ENCODE measurements around the gene SLC7A6.

The SLC7A6 gene

DNA sequence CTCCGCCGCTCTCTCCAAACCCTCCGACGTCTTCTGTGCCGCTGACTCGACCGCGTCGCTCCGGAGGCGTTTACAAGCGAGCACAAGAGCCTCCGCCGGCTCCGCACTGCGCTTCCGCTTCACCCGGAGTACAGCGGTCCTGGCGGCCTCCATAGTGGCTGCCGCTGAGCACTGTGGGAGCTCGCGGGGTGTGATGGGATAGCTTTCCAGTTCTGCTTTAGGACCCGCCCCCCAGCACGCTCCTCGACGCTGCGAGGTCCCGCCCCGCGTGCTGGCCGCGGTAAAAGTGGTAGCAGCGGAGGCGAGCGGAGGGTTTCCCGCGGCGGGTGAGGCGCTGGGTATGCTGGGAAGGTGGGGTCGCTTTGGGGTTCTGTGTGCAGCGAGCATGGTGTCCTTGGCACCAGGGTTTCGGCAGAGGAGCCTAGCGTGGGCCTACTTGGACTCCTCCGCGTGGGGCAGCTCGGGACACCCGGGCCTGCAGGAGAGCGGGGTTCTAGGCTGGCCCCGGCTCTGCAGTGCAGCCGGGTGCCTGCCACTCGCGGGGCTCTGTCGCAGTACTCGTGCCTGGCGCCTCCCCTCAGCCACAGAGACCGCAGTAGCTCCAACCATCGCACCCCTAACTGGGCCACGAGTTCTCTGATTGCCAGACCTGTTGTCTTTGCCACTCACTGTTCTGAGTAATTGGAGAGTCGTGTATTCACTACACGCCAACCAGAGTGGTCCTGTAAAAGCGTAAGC, 46.6 kb downstream of the SLC7A6 start, which contains the start of the genes PRMT7 and SLC7A6OS:
TSS of gene PRMT7 (plus strand) at position 246 of the 738 bp plus-strand sequence. CDS start 4,961 bp downstream, outside the sequence.
TSS of gene SLC7A6OS (minus strand) at position 173 of the 738 bp plus-strand sequence. CDS start at position 153, 20 bp downstream.
- DNase-seq, result peak; percentile 69

DNA sequence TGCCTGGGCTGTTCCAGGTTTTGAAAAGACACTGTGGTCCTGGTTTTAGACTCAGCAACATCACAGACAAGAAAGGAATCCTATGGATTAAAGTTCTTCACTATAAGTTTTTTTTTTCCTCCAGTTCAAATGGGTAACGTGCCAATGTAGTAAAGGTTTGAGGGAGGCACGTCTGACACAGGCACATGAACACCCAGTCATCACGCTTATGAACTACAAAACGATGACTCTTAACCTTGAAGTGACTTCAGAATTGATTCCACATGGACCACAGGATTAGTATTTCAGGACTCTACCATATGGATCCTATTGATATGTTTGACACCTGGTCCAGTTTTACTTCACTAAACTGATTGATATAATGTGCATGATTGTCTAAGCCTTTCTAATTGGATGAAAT, 48.8 kb downstream of the SLC7A6 start:
- DNase-seq, result no peak

DNA sequence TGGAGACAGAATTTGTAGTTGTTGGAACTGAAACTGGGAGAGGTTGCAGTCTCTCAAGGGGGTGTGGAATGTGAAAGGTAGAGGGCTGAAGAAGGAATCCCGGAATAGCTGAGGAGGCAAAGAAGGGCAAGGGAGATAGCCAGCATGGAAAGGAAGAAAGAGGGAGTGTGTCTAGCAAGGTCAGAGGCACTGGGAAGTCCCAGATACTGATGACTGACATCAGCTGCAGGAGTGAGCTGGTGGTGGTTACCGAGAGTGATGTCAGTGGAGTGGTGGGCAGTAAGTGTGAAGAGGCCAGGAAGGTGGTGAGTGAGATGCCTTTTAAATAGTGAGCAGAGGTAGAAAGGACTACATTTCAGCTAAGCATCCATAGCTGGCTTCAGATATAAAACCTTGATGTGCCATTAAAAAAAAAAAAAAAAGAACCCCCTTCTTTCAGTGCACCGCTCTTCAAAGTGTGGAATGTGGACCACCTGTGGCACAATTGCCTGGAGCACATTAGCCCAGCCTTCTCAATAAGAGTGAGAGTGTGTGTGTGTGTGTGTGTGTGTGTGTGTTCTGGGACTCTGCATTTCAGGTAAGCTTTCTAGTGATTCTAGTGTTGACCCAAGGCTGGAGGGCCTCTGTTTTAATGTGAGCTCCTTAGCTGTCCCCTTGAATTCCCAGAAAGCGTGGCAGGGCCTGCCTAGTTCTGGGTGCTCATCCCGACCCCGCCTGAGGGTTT, 55.0 kb downstream of the SLC7A6 start:
- DNase-seq, result no peak

DNA sequence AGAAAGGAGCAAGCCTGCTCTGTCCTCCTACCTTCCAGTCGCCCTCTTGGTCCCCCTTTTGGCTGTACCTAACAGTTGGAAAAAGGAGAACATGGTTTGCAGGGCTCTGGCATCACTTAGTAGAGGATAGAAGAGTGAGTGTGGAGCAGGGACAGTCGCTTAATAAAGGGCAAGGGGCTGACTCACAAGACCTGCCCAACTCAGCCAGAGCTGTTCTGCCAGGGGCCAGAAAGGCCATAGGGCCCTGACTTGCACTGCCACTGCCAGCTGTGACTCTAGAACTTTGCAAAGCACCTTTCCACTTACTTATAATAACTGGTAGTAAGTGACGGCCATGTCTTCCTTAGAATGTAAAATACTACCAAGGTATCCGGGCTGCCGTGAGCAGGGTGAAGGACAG, 60.0 kb downstream of the SLC7A6 start:
- no peak for DNase-seq

DNA sequence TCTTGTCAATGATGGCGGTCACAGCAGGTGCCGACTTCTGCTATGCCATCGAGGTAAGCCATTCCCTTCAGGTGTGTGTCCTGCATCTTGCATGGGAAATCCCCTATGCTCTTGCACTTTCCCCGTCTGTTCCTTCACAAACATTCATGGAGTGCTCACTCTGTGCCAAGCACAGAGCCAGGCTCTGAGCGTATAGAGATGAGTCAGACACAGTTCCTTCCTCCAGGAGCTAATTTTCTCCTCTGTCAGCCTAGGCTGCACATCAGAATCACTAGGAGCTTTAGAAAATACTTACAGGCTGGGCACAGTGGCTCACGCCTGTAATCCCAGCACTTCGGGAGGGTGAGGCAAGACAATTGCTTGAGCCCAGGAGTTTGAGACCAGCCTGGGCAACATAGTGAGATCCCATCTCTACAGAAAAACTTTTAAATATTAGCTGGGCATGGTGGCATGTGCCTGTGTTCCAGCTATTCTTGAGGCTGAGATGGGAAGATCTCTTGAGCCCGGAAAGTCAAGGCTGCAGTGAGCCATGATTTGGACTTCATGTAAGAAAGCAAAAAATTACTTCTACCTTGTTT, 60.5 kb downstream of the SLC7A6 start:
- no peak for DNase-seq

DNA sequence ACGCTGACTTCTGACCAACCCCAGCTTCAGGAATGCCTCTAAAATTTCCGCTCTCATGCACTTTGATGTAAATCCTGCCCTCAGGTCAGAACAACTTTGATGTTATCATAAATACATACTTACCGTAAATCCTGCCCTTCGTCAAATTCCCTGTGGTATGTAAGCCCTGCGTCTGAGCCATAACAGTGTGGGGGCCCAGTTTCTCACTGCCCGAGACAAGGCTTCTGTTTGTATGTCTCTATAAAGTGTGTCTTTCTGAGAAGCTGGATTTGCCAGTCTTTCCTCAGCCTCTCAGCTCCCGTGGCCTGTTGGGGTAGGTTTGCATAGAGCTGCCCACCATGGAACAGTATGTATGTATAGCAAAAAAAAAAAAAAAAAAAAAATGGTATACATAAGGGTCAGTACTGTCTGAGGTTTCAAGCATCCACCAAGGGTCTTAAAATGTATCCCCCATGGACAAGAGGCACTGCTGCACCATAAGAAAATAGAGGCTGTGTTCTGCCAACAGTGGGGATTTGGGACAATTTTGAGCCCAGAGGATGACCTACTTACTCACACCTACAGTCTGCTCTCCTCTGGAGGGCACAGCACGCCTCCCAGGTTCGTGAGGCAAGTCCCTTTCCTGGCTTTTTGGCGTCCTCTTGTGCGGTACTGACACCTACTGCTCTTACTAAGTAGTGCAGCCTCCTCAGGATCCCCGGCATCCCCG, 64.0 kb downstream of the SLC7A6 start:
- DNase-seq, result peak; percentile 33

DNA sequence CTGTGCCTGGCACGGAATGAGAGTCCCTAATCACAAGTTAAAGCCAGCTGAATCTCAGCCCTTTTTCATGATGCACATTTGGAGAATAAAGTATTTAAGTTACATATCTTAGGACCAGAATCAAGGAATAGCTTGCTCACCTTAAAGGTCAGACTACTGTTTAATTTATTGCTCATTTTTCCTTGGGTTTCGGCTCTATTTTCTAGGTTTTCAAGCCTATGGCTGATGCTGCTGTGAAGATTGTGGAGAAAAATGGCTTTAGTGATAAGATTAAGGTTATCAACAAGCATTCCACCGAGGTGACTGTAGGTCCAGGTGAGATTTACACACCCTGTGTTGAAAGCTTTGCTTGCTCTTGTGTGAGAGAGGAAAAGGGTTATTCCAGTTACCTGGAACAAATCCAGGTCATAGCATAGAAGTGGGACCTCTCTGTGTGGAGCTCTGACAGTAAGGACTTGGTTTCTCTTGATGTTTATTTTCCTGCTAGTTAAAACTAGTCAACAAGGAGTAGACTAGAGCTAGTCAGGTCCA, 64.6 kb downstream of the SLC7A6 start:
- no peak for DNase-seq

DNA sequence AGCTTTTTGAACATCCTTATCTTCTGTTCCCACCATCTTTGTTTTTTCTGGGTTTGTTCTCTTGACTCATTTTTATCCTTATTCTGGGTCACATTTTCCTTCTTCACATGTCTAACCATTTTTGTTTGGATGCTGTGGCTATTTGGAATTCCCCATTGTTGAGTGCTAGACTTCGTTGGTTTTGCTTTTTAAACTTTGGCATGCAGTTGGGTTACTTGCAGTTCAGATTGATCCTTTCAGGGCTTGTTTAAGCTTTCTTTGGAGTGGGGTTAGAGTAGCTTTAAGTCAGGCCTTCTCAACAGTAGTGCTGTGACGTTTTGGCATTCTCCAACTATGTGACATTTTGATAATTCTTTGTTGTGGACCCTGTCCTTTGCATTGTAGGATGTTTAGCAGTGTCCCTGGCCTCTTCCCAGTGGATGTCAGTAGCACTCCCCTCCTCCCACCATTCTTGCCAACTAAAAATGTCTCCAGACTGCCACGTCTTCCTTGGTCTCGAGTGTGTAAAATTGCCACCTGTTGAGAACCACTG, 67.6 kb downstream of the SLC7A6 start:
- DNase-seq, result no peak

DNA sequence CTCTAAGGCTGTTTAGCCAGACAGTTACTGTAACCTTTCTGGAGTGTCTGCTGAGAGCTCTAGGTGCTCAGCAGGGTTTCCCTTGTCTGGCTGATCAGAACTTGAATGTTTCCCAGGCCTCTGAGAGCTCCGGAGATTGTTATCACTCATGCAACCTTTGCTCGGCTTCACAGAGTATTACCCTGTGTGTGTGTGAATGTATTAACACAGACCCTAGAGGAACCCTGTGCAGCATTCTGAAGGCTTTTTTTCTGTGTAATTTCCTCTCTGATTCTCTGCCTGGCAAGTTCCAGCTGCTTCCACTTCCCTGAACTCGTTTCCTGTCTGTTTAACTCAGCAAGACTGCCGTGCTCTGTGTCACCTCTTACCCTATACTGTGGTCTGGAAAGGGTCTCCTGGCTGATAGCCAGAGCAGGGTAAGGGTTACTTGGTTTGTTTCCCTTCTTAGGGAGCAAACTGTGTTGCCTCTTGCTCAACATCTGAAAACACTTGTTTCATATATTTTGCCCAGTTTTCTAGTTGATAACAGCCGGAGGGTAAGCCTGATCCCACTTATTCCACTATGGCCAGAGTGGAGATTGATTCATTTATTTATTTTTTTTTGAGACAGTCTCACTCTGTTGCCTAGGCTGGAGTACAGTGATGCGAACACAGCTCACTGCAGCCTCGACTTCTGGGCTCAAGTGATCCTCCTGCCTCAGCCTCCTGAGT, 68.2 kb downstream of the SLC7A6 start:
- DNase-seq, result no peak

DNA sequence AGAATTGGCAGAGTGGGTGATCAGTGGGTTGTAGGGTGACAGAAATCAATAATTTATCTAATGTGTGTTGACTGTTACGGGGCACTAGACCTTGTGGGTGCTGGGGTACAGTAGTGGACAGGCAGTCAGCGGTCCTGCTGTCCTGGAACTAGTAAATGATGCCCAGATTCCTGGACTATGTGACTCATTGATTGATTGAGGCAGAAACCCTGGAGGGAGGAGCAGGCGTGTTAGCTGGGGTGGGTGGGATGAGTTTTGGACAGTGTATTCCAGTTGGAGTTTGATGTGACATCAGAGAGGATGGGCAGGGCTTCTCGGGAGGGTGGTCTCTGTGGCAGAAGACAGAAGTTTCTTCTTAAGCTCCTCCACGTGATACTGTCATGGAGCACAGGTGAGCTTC, 70.8 kb downstream of the SLC7A6 start:
- DNase-seq, result no peak

DNA sequence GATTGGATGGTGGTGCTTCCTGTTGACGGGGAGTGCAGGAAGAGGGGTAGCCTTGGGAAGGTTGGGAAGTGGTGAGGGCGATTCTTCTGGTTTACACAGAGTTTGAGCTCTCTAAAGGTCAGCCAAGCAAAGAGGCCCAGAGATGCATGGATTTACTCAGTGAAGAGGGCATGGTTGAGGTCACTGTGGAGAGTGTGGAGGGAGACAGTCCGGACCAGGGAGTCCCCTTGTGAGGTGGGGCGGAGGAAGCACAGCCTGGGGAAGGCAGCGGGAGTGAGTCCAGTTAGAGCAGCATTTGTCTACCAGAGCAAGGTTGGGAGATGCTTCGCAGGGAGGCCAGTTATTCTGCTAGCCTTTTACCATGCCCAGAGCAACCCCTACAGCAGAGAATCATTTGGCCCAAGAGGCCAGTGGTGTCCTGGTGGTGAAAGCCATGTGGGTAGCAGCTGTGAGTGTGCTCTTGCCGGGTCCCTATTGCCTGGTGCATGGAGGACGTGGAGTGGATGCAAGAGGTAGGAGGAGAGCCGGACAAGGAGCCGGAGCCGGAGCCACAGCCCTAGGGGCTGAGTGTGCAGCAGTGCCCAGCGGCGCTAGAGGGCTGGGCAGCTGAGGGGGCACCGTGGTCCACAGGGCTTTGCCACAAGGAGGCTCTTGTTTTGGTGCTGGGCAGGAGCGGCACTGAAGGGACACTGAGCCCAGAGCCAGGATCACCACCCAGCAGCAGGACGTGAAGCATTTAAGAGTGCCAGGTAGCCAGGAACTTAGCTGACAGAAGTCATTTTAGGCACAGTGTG, 74.2 kb downstream of the SLC7A6 start:
- DNase-seq, result no peak

DNA sequence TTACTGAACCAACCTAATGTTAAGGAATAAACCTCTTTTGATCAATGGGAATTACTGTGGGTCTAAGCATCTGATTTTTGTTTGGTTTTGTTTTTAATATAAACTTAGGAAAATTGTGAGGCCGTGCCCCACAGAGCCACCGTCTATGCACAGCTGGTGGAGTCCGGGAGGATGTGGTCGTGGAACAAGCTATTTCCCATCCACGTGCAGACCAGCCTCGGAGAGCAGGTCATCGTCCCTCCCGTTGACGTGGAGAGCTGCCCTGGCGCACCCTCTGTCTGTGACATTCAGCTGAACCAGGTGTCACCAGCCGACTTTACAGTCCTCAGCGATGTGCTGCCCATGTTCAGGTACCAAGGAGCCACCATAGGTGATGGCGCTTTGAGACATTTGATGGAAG, 74.9 kb downstream of the SLC7A6 start:
- DNase-seq, result no peak

DNA sequence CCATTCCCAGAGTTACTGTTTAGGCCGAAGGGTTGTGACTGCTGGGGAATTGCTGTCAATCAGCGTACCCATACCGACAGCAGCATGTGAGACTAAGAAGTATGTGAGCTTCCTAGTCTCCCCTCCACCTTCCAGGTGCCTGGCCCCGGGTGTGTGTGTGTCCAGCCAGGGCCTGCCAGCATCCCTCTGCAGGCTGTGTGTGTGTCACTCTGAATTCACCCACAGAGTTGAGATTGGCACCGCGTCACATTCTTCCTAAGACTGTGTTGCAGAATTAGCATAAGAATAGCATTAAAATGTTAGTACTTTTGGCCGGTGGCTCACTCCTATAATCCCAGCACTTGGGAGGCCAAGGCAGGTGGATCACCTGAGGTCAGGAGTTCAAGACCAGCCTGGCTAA, 78.3 kb downstream of the SLC7A6 start:
- DNase-seq, result no peak

DNA sequence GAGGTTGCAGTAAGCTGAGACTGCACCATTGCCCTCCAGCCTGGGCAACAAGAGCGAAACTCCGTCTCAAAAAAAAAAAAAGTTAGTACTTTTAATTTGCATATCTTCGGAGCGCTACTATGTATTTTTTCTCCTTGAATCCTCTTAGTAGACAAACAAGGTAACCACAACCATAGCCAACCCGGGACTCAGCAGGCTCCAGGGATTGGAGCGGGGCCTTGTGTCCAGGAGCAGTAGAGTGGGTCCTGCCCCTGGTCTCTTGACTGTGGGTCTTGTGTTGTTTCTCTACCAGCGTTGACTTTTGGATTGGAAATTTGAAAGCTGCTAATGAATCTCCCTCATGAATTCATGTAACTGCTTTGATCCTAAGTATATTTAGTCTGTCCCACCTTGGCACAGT, 78.8 kb downstream of the SLC7A6 start:
- DNase-seq, result no peak

DNA sequence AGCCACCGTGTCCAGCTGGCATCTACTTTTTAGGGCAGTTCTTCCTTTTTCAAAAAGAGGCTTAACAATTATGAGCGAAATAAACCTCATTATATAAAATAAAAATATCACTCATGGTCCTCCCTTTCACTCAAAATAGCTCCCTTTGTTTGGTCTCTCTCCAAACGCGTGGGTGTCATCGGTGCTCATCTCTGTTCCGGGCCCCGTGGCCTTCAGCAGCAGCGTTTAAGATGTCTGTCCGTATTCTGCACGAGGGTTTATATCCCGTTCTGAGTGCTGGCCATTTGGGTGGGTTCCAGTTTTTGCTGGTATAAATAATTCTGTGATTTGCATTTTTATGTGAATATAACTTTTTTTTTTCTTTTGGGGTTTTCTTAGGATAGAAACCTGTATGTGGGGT, 79.9 kb downstream of the SLC7A6 start:
- no peak for DNase-seq

DNA sequence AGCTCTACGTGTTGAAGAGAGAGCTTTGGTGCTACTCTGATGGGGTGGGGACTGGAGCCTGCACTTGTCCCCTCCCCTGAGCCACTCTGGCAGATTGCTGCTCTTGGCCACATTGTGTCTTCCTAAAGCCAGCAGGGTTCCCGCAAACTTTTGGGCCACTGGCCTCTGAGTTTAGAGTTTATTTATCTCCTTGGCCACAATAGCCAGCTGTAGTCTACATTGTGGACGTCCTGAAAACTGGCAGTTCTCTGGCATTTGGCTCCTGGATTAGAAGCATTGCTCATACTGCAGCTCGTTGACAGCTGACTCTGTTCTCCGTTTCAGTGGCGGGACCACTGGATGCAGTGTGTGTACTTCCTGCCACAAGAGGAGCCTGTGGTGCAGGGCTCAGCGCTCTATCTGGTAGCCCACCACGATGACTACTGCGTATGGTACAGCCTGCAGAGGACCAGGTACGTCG, 81.1 kb downstream of the SLC7A6 start:
- no peak for DNase-seq

DNA sequence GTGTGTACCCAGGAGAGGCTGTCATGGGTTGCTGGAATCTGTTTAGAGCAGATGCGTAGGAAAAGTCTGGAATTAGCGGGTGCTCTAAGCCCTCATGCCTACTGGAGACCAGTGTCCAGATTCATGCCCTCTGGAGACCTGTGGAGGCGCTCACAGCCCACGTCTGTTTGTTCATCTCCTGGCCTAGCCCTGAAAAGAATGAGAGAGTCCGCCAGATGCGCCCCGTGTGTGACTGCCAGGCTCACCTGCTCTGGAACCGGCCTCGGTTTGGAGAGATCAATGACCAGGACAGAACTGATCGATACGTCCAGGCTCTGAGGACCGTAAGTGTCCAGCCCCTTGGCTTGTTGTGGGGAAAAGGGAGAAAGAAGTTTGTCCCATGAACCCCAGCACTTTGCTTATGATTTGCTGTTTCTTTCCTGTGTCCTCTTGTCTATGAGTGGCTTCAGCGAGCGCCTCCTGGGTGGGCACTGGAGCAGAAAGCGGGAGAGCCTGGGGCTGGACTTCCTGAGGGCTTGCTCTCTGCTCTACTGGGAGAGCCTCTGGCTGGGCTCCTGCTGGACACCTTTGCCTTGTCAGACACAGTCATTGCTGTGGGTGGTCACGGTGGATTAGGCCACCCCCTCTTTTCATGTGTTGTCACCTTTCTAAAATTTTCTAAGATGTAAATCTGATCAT, 81.8 kb downstream of the SLC7A6 start:
- no peak for DNase-seq

DNA sequence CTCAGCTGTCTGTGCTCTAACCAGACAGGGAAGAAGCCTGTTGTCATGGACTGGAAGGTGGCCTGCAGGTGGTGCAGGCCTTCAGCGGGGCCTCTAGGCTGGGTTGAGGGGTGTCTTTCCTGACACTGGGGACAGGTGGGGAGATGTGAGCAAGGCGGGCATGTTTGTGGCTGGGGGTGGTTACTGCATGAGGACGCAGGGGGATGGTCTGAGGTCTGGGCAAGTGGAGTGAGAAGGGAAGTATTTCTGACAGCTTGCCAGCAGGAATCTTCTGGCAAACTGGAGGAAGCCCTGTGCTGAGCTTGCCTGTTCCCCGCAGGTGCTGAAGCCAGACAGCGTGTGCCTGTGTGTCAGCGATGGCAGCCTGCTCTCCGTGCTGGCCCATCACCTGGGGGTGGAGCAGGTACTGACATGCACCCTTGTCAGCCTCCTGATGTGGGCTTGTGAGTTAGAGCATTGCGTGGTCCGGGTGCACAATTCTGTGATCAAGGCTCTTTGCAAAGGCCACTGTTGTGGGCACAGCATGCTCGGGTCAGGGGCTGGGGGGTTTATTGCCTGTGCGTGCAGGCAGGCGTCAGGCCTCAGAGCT, 82.7 kb downstream of the SLC7A6 start:
- DNase-seq, result no peak

DNA sequence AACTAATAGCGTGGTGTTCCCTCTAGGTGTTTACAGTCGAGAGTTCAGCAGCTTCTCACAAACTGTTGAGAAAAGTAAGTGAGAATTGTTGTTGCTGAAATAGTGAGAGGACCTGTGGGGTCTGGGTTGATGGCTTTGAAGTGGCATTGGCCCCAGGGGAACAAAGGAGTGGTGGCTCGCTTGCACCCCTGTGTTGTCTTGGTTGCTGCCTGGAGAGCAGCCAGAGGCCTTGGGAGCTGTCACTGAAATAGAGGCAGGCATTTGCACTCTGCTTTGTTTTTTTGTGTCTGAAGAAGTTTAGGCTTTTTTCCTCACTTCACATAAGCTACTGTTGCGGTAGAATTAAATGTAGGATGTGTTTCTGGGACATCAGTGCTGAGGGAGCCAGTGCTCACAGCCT, 83.3 kb downstream of the SLC7A6 start:
- DNase-seq, result no peak
